ENCODE measurements around the gene CIAO3.
A peak's percentile ranks its signal among the peaks of the same experiment; 100 is the strongest.

CIAO3 gene

DNA sequence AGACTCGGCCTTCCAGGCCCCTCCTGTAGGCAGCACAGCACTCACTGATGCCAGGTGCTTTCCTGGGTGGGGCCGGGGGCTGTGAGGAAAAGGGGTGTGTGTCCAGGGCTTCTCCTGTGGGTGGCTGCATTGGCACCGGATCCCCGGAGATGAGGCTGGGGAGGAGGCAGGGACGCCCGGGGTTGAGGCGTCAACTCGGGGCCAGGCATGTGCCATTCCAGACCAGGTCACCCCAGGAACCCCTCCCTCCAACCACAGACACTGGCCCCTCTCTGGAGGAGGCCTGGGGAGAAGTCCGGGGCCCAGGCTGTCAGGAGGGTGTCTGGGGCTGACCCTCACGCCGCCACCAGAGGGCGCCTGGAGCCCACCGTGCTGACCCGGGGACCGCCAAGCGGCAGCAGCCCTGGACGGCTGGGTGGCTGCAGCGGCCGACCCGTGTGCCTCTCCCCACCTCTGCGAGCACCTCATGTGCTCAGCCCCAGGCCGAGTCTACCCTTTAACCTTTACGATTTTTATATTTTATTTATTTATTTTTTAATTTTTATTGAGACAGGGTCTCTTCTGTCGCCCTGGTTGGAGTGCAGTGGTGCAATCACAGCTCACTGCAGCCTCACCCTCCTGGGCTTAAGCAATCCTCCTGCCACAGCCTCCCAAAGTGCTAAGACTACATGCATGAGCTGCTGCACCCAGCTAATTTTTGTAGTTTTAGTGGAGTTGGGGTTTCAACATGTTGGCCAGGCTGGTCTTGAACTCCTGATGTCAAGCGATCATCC is 29.1 kb downstream of the CIAO3 start:
- peak in 2 of 3 experiments; percentile 74 to 81 for DNase-seq (ENCODE audit: low read depth in 2 of 3, low spot score in 2 of 3)

DNA sequence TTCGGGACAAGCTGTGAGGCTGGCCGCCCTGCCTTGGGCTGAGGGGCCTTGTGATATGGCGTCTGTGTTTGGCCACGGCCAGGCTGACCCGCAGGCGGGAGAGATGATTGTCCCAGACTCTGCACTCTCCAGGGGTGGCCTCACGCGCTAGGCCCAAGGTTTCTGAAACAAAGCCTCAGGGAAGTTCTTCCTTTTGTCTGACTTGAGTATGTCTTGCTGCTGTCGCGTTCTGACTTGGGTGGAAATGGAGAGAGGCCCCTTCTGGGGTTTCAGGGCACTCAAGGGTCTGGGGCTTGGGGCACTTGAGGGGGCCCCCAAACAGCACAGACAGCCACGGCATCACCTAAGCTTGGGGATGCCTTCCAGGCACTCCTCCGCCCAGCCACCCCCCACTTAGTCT is 29.7 kb downstream of the CIAO3 start:
- no peak for DNase-seq (ENCODE audit: low read depth in 2 of 3, low spot score in 2 of 3)

DNA sequence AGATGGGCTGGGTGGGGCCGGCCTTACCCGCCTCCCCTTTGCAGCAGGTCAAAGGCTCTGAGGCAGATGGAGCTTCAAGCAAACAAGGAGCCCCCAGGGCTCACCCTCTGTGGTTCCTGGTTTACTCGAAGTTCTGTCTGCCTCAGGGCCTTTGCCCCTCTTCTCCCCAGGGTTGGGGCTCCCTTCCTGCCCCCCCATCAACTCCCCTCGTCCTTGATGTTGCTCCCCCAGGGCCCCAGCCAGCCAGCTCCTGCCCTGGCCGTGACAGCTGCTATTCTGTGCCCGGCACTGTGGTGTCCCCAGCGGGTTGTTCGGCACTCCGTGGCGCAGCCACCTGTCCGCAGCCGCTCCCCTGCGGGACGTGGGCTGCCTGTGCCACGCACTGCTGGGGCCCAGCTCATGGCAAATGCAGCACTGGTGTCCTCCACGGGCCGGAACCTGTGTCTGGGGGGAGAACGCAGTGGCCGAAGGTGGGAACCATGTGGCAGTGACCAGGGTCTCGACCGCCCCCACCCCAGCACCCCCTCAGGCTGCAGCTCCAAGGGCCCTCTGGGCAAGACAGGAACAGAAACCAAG is 30.2 kb downstream of the CIAO3 start:
- no peak for DNase-seq (ENCODE audit: low read depth in 2 of 3, low spot score in 2 of 3)

DNA sequence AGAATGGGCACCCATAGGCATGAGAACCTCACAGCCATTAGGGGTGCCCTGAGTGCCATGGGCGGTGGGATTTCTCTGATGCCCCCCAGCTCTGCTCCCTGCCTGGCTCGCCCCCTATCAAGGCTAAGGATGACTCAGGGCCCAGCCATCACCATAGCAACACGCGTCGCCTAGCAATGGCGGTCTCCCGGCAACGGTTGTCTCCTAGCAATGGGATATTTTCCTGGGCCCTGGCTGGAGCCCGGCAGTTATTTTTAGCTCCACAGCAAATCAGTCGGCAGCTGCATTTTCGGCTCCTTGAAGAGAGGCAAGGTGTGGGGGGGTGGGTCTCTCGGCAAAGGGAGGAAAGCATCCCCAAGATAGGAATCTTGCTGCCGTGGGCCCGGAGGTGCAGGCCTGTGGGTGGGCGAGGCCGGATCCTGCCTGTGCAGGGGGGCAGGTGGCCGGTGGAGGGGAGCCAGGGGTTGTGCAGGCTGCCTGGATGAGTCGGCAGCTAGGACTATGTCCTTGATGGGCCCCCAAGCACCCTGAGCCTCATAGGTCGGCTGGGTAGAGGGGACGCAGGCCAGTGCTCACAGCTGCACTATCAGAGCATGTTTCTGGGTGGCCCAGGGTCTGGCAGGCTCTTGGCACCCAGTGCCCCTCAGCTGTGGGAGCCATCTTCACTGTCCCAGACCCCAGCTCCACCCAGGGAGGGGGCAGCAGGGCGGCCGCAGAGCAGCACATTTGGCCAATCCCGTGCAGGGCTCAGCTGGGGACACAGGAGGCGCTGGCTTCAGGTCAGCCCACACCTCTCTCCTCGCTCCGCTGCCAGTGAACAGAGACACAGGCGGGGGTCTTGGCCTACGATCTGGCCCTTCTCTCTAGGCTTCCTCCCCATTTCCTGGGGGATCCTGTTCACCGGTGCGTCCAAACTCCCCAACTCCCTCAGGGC is 31.0 kb downstream of the CIAO3 start:
- DNase-seq (ENCODE audit: low read depth in 2 of 3, low spot score in 2 of 3), result no peak

DNA sequence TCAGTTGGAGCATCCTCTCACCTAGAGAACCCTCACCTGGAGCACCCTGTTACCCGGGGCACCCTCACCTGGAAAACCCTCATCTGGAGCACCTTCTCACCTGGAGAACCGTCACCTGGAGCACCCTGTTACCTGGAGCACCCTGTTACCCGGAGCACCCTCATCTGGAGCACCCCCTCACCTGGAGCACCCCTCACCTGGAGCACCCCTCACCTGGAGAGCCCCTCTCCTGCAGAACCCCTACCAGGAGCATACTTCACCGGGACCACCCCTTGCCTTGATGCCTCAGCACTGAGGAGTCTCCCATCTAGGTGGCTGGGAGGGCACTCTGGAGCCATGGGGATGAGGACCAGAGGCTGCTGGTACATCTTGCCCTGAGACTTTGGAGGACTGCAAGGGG is 31.8 kb downstream of the CIAO3 start:
- DNase-seq (ENCODE audit: low read depth in 2 of 3, low spot score in 2 of 3), result no peak

DNA sequence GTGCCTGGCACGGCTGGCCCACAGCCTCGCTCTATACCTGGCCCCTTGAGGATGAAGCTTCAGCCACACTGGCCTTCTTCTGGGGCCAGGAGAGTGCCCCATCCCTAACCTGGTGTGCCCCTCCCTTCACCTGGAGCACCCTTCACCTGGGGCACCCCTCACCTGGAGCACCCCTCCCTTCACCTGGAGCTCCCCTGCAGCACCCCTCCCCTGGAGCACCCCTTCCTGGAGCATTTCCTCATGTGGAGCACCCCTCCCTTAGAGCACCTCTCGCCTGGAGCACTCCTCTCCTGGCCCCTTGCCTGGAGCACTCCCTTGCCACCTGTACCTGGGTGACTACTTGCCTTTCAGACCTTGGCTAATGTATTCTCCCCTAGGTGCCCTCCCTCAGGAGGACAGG is 32.8 kb downstream of the CIAO3 start:
- no peak for DNase-seq (ENCODE audit: low read depth in 2 of 3, low spot score in 2 of 3)

DNA sequence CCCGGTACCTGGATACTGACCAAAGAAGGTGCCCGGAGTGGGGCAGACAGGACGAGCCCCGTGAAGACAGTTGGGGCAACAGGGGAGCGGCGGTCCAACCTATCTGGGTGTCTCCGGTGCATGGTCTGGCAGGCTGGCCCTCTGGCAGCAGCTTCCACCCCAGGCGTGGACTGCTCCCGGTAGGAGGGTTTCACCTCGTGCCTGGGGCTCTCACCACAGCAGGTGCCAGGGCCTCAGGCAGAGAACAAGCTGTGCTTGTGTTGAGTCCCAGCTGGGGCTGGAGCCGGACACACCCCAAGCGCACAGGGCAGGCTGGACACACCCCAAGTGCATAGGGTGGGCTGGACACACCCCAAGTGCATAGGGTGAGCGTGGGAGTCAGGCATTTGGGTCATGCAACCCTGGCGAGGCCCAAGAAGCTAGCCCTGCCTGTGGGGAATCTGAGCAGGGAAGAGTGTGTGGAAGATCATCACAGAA is 33.7 kb downstream of the CIAO3 start:
- DNase-seq (ENCODE audit: low read depth in 2 of 3, low spot score in 2 of 3), result no peak

DNA sequence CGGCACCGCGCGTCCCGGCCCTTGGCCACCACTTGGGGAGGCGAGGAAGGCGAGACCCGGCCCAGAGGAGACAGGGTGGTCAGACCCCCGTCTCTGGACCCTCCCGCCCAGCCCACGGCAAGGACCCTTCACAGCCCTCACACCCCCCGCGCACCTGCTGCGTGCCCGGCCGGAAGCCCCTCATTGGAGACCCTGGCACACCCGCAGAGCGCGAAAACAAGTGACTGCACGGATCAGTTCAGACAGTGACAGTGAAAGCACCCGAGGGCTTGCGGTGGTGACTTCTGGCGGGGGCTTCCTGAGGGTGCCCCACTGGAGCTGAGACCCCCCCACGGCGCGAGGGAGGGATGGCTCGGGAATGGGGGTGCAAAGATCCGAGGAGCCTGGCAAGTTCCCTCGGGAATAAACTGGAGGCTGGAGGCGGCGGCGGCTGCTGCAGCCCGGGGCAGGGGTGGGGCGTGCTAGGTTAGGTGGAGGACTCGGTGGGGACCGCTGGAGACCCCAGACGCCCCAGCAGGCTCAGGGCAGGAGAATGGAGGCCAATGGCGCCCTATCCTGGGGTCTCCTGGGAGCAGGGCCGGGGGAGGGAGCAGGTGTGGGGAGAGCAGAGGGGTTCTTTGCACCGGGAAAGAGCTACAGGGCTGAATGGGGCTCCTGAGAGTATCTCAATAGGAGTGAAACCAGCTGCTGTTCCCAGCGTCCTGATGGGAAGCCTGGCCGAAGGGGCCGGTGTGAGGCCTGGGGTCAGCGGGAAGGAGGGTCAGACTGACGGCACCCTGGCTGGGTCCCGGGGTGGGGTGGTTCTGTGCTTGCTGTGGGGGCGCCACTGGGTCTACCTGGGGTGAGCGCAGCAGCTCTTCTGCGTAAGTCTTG is 34.4 kb downstream of the CIAO3 start:
- DNase-seq (ENCODE audit: low read depth in 2 of 3, low spot score in 2 of 3), result no peak

DNA sequence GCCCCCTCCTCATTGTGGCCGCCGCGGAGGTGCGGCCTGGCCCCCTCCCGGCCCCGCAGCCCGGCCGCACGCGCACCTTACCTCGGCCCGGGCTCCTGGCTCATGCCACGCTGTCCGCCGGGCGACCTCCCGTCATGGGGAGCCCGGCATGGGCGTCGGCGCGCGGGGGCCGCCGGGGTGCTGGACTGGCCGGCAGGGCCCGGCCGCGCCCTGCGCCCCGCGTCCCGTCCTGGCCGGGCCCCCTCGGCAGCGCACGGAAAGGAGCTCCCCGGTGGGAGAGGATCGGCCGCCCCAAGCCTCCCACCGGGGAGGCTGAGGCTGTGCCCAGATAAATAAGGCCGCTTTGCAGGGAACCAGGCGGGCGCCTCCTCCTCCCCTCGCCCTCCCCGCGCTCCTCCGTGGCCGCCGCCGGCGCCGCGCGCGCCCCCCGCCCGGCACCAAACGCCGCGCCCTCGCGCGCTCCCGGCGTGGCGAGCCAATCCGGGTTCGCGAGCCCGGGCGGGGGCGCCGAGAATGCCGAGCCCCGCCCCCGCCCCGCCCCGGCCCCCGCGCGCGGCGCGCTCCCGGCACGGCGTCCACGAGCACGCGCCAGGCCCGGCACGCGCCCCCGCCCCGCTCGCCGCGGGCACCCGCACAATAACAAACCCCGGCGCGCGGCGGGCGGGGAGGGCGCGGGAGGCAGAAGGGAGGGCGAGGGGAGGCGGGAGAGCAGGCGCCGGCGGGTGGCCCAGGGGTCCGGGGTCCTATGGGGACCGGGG is 35.2 kb downstream of the CIAO3 start, which contains the start of gene FBXL16:
FBXL16 (minus strand) TSS at position 371 of the 758 bp plus-strand sequence. CDS start 8,396 bp downstream, outside the sequence.
- DNase-seq (ENCODE audit: low read depth in 2 of 3, low spot score in 2 of 3), result no peak

DNA sequence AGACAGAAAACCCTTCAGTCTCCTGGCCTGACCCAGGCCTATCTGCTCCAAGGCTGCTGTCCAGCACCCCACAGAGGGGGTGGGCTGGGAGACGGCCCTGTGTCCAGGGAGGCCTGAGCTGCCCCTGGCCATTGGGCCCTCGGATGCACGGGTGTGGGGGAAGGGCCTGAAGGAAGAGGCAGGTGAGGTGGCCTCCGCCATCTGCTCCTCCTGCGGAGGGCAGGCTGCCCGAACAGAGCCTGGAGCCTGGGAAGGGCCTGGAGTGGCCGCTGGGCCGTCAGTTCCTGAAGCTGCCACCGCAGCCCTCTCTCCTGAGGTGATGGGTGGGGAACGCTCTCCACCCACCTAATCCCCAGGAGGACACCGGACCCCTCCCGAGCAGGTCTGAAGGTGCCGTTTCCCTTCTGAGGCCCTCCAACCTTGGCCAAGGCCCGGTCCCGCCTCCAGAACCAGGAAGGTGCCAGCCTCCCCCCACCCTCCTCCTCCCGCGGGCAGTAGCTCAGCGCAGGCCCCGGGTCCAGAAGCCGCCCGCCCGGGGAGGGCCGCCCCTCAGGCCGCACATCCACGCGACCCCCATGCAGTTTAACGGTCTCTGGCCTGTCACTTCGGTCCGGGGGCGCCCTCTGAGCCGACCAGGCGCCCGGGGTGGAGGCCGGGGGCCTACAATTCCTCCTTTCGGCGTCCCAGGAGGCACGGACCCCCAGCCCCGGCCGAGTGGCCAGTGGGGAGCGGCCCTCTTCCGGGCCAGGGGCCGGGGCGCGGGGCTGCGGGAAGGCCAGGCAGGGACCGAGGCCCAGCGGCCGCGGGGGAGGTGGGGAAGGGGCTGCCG is 36.0 kb downstream of the CIAO3 start:
- DNase-seq (ENCODE audit: low read depth in 2 of 3, low spot score in 2 of 3), result no peak

DNA sequence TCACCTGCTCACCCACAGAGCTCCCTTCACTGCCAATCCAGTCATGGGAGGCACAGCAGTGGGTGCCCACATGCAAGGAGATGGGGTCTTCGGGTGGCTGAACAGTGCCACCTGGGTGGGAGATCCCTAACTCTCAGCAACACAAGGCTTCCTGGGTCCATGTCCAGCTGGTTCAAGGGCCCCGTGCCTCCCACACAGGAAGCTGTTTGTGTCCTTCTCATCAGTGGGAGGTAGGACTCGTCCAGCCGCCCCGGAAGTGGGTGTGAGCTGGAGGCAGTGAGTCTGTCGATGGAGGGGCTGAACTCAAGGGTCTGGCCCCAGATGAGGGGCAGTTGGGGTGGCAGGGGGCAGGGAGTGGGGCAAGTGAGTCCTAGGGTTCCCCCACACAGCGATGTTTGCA is 36.8 kb downstream of the CIAO3 start:
- DNase-seq (ENCODE audit: low read depth in 2 of 3, low spot score in 2 of 3), result no peak

DNA sequence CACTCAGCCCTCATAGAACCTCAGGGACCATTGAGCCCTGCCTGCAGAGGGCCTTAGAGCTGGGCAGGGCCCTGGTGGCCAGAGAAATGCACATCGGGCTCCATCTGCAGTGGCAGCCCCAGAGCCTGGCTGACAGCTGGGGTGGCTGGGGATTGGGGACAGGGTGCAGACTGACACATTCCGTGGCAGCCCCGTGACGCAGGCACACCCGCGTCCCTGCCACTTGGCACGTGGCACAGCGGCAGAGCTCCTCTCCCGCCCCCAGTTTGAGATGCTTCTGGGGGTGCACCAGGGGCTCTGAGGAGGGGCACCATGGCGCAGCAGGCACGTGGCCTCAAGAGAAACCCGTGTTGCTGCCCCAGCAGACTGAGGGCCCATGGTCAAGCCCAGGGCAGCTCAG is 37.4 kb downstream of the CIAO3 start:
- DNase-seq (ENCODE audit: low read depth in 2 of 3, low spot score in 2 of 3), result no peak

DNA sequence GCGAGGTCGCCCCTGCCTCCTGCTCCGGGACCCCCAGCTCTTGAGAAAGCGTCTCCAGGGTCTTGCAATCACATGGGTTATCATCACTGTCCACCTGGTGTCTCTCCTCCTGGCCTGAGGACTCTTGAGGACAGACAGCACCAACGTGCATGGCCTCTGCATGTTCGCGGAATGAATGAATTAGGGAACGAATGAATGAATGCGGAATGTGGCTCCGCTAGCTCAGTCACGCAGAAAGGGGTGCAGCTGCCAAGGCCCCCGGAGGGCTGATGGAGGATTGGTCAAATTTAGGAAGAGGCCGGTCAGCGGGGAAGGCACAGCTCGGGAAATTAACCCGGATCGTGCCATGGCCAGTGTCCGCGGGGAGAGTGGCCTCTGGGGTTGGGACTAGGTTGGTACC is 38.5 kb downstream of the CIAO3 start:
- DNase-seq (ENCODE audit: low read depth in 2 of 3, low spot score in 2 of 3), result no peak

DNA sequence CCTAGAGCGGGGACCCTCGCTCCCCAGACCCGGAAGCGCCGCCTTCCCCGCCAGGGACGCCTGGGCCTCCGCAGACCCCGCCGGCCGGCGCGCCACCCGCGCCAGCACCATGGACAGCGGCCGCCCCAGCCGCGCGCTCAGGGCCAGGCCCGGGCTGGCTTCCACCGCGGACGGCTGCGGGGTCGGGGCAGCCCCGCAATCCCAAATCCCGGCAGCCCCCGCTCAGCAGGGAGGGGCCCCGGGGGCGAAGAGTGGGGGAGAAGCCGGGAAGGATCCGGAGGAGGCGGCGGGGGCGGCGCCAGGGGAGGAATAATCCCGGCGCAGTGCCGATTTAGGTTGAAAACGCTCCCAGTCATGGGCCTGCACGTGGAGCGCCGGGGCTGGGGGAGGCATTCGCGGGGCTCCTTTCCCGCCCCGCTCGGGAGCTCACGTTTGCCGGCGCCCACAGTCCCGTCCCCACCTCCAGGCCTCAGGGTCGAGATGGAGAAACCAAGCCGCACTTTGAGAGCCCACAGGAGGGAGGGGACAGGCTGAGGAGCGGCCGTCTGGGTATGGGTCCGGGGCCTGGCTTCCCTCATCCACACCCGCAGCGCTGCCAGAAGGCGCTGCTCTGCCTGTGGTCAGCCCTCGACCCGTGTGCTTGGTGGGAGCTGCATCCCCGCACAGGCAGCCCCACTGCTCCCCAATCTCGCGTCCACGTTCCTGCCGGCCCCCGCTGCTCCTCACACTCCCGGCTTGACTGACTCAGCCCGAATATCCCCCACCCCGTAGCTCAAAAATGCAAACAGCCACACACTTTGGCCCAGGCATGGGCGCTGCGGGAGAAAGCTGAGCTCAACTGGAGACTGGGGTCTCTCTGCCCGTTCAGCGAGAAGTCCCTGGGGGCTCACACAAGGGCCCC is 39.9 kb downstream of the CIAO3 start:
- no peak for DNase-seq (ENCODE audit: low read depth in 2 of 3, low spot score in 2 of 3)

DNA sequence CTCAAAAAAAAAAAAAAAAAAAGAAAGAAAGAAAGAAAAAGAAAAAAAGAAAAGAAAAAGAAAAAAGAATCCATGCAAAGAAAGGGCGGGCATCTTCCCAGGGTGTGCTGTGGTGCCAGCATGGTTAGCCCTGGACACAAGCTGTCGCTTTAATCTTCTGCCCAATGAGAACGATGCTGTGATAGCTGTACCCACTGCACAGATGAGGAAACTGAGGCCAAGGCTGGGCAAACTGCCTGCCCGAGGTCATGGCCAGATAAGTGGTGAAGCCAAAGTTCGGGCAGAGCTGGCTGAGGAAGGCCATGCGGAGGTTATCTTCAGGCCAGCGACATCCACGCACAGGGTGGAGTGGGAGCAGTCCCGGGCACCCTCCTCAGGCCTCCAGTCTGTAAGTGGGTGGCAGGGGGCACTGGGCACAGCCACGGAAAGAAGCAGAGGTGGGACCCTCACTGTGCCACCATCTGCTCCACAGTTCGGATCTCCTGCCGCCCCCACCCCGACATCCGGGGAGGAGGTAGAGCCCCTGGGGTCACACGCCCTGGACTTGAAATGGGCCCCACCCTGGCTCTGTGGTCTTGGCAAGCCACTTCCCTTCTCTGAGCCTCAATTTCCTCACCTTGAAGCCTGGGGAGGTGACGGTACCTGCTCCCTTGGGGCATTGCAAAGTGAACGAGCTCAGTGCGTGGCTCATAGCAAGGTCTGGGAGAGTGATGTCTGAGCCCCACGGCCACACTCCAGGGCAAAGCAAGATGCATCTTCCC is 41.7 kb downstream of the CIAO3 start:
- no peak for DNase-seq (ENCODE audit: low read depth in 2 of 3, low spot score in 2 of 3)

DNA sequence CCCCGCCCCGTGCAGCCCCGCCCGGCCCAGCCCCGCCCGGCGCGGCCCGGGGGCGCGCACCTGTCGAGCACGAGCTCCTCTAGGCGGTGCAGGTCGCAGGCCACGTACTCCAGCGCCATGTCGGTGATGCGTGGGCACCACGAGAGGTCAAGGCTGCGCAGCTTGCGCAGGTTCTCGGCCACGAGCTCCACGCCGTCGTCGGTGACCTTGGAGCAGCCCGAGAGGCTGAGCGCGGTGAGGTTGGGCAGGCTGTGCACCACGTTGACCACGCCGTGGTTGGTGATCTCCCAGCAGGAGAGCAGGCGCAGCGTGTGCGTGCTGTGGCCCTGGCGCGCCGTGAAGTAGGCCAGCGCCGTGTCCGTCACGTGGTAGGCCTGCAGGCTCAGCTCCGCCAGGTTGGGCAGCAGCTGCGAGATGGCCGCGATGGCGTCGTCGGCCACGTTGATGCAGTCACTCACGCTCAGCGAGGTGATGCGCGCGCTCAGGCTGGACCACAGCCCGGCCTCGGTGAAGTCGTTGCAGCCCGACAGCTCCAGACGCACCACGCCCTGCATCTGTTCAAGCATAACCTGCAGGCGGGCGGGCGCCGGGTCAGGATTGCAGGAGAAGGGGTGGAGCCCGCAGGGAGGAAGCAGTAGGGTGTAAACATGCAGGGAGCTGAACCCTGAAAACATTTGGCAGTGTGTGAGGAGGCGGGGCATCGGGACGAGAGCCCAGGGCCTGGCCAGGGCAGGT is 45.3 kb downstream of the CIAO3 start:
- no peak for DNase-seq (ENCODE audit: low read depth in 2 of 3, low spot score in 2 of 3)

Measured in activated CD8-positive, alpha-beta memory T cell treated with anti-CD3 and anti-CD28 coated beads for 48 hours (primary cell).